ENCODE measurements around the gene SERINC3.

GRCh38 chr20:44549123-44549522 lies 27.3 kb upstream of the SERINC3 start:
- TF ChIP-seq CTCF (optimal IDR thresholded peaks at IDR 0.05 in 1 of 3, IDR thresholded peaks at IDR 0.05 in 1 of 3, conservative IDR thresholded peaks at IDR 0.05 in 1 of 3; ENCODE audit: extremely low read depth in 1 of 3, insufficient read depth in 2 of 3, low read length in 3 of 3), result no peak
- TF ChIP-seq EZH2 (IDR thresholded peaks at IDR 0.05; ENCODE audit: low read length), result no peak
